ENCODE data around the gene RSU1. TPM values are rescaled to one million over a fixed set of nuclear protein-coding genes. Genes with fewer than 3 reads are reported as not detected.

The RSU1 gene
- total RNA-seq, 1 donor from 2014 or later: 51.0 TPM

GRCh38 chr10:16602104-16602775 lies 215.0 kb downstream of the RSU1 start:
- no peak for DNase-seq (ENCODE audit: low spot score)

- DNase-seq (ENCODE audit: low spot score): no peak
Measured at GRCh38 chr10:16599662-16600061, 217.6 kb downstream of the RSU1 start.

- no peak for DNase-seq (ENCODE audit: low spot score)
Measured at GRCh38 chr10:16597656-16598055, 219.6 kb downstream of the RSU1 start.

- DNase-seq (ENCODE audit: low spot score): no peak
Measured at GRCh38 chr10:16592378-16592777, 224.8 kb downstream of the RSU1 start.

- no peak for DNase-seq (ENCODE audit: low spot score)
Measured at GRCh38 chr10:16586358-16587138, 230.7 kb downstream of the RSU1 start.

GRCh38 chr10:16585103-16585502 lies 232.1 kb downstream of the RSU1 start:
- DNase-seq (ENCODE audit: low spot score): no peak

- no peak for DNase-seq (ENCODE audit: low spot score)
Measured at GRCh38 chr10:16583382-16583781, 233.8 kb downstream of the RSU1 start.

- no peak for DNase-seq (ENCODE audit: low spot score)
Measured at GRCh38 chr10:16581202-16581601, 236.0 kb downstream of the RSU1 start.

- no peak for DNase-seq (ENCODE audit: low spot score)
Measured at GRCh38 chr10:16570731-16571130, 246.5 kb downstream of the RSU1 start.

GRCh38 chr10:16566202-16566805 lies 250.9 kb downstream of the RSU1 start:
- DNase-seq (ENCODE audit: low spot score): no peak

GRCh38 chr10:16565604-16566003 lies 251.6 kb downstream of the RSU1 start:
- DNase-seq (ENCODE audit: low spot score): no peak

- no peak for DNase-seq (ENCODE audit: low spot score)
Measured at GRCh38 chr10:16562891-16563290, 254.3 kb downstream of the RSU1 start.

GRCh38 chr10:16559236-16559773 lies 257.9 kb downstream of the RSU1 start:
- no peak for DNase-seq (ENCODE audit: low spot score)

GRCh38 chr10:16547973-16548372 lies 269.3 kb downstream of the RSU1 start:
- no peak for DNase-seq (ENCODE audit: low spot score)

GRCh38 chr10:16545116-16545736 lies 272.0 kb downstream of the RSU1 start:
- peak; percentile 12 for DNase-seq (ENCODE audit: low spot score)

GRCh38 chr10:16544591-16544990 lies 272.6 kb downstream of the RSU1 start:
- DNase-seq (ENCODE audit: low spot score): no peak

- DNase-seq (ENCODE audit: low spot score): no peak
Measured at GRCh38 chr10:16544099-16544498, 273.1 kb downstream of the RSU1 start.

All from mucosa of gallbladder (tissue), 1 donor.